Measurements from ENCODE around the gene PLEKHH1.

PLEKHH1 gene

GRCh38 chr14:67510836-67511235 is 22.3 kb upstream of the PLEKHH1 start:
- DNase-seq = no peak

- DNase-seq = no peak
Measured at GRCh38 chr14:67512463-67513310, 20.4 kb upstream of the PLEKHH1 start.

- DNase-seq = no peak
Measured at GRCh38 chr14:67513631-67514108, 19.4 kb upstream of the PLEKHH1 start.

- DNase-seq = no peak
Measured at GRCh38 chr14:67514203-67514607, 18.9 kb upstream of the PLEKHH1 start.

GRCh38 chr14:67514650-67515385 is 18.3 kb upstream of the PLEKHH1 start:
- no peak for DNase-seq

- DNase-seq = peak; percentile 29
Measured at GRCh38 chr14:67515386-67516079, 17.6 kb upstream of the PLEKHH1 start.

GRCh38 chr14:67516676-67517075 is 16.4 kb upstream of the PLEKHH1 start:
- DNase-seq = no peak

GRCh38 chr14:67517083-67517482 is 16.0 kb upstream of the PLEKHH1 start:
- DNase-seq = no peak

- no peak for DNase-seq
Measured at GRCh38 chr14:67519406-67519805, 13.7 kb upstream of the PLEKHH1 start.

GRCh38 chr14:67520482-67520881 is 12.6 kb upstream of the PLEKHH1 start:
- no peak for DNase-seq

- no peak for DNase-seq
Measured at GRCh38 chr14:67522270-67522669, 10.8 kb upstream of the PLEKHH1 start.

- no peak for DNase-seq
Measured at GRCh38 chr14:67523764-67524633, 9.1 kb upstream of the PLEKHH1 start.

GRCh38 chr14:67524634-67524963 is 8.5 kb upstream of the PLEKHH1 start:
- no peak for DNase-seq

GRCh38 chr14:67525389-67525788 is 7.7 kb upstream of the PLEKHH1 start:
- DNase-seq = no peak

- DNase-seq = no peak
Measured at GRCh38 chr14:67526181-67526580, 6.9 kb upstream of the PLEKHH1 start.

GRCh38 chr14:67526676-67527459 is 6.2 kb upstream of the PLEKHH1 start:
- peak; percentile 55 for DNase-seq

- no peak for DNase-seq
Measured at GRCh38 chr14:67527756-67528155, 5.3 kb upstream of the PLEKHH1 start.

GRCh38 chr14:67528276-67528675 is 4.8 kb upstream of the PLEKHH1 start:
- DNase-seq = no peak

GRCh38 chr14:67529947-67530935 is 2.8 kb upstream of the PLEKHH1 start:
- DNase-seq = no peak

- no peak for DNase-seq
Measured at GRCh38 chr14:67532606-67532997, 488 bp upstream of the PLEKHH1 start.

- no peak for DNase-seq
Measured at GRCh38 chr14:67533754-67534085, 630 bp downstream of the PLEKHH1 start.
